Adrenal gland (tissue), 12 donors: ENCODE results near the gene DOK3. TPM values are rescaled to one million over a fixed set of nuclear protein-coding genes. Genes with fewer than 3 reads are reported as not detected.
"Not testable (repeated sequence)": the region's sequence is repeated elsewhere in the genome, so short reads cannot be mapped to it uniquely, and the experiment has no call there.

Experiments
- DNase-seq, 7 donors: peaks; one replicate each; pipeline ENCODE4 v3.0.0-alpha.2; 2019 to 2020
- H3K27ac ChIP-seq, 5 donors: fragments of 200-600 bp; sonication (generic) in 4 of 5; 1 replicate in 3 of 5; 2 replicates in 2 of 5; pipeline versions ENCODE4 v1.5.1 to v1.8.0; 2016 to 2020; ENCODE audit warnings: mild to moderate bottlenecking in 1 of 5
- H3K27me3 ChIP-seq: fragments of 200-600 bp; 2 replicates; pipeline ENCODE4 v1.8.0; 2021
- H3K36me3 ChIP-seq, 2 donors: fragments of 200-600 bp; replicated peaks in 1 of 2; 1 replicate in 1 of 2; 2 replicates in 1 of 2; pipeline versions ENCODE4 v1.5.1 to v1.8.0; 2018 to 2022
- H3K4me1 ChIP-seq, 2 donors: fragments of 200-600 bp; replicated peaks in 1 of 2; 1 replicate in 1 of 2; 2 replicates in 1 of 2; pipeline versions ENCODE4 v1.5.1 to v1.8.0; 2018 to 2021
- H3K4me3 ChIP-seq, 4 donors: fragments of 200-600 bp; sonication (generic) in 3 of 4; one replicate each; pipeline ENCODE4 v1.5.1; 2016 to 2018
- H3K9me3 ChIP-seq, 3 donors: fragments of 200-600 bp; sonication (generic) in 1 of 3; replicated peaks in 1 of 3; 1 replicate in 2 of 3; 2 replicates in 1 of 3; pipeline versions ENCODE4 v1.5.1 to v1.8.0; 2016 to 2021
- POLR2A ChIP-seq, 2 donors: fragments of 450-650 bp; IDR thresholded peaks; one replicate each; pipeline ENCODE4 v1.6.1; 2017; ENCODE audit warnings: antibody characterized with exemption in 2 of 2, mild to moderate bottlenecking in 2 of 2, moderate library complexity in 1 of 2
- WGBS, 4 donors: extraction: QIAGEN DNeasy Blood & Tissue Kit in 2 of 4; methylation state at CpG; one replicate each; pipeline versions ENCODE4 v1.1.5 to v1.1.7; 2013 to 2017; 5-methylcytosine and 5-hydroxymethylcytosine counted together
- intact Hi-C, 2 donors: fragments of 100-400 bp; cut with DNase I; formaldehyde crosslinking; loops; one replicate each; pipeline versions ENCODE4 v1.14.1 to v1.15.0; 2022 to 2023
- polyA plus RNA-seq, 3 donors: library from polyadenylated mRNA; stranded (reverse); fragments of 200-250 nt in 2 of 3; fragments of 350-450 nt in 1 of 3; fragmentation: Illumina TruSeq in 1 of 3; extraction: RNeasy Lipid Tissue Mini Kit (QIAGEN cat#74804) in 1 of 3; gene quantifications; one replicate each; pipeline ENCODE4 v1.2.3, GENCODE V29; 2013 to 2014
- total RNA-seq, 9 donors: library from RNA; depleted of rRNA in 4 of 9; stranded (reverse); fragments of >200 nt in 4 of 9; fragments of 120-200 nt in 1 of 9; fragmentation: NEBNext Ultra II Directional in 1 of 9; extraction: Animal tissue kit (Norgen Biotek cat#: 25700) in 1 of 9; gene quantifications; one replicate each; pipeline versions ENCODE4 v1.1.0 to v1.2.4, GENCODE V29; 2013 to 2023
- TF ChIP-seq, protein P1 (sequence below), 6 experiments: fragments of 450-650 bp in 4 of 6; fragments of 200-600 bp in 2 of 6; sonication (generic) in 1 of 6; IDR thresholded peaks; 1 replicate in 5 of 6; 2 replicates in 1 of 6; pipeline versions ENCODE4 v1.5.1 to v1.8.0; 2016 to 2021; ENCODE audit warnings: antibody characterized with exemption in 6 of 6, mild to moderate bottlenecking in 2 of 6, moderate library complexity in 1 of 6
- donor health status: healthy with polysubstance abuse.
- donor health status: Bipolar disorder and iron deficiency.
- donor health status: DM: yes; HTN: yes; CAD: no.
- donor health status: DM: no; HTN: no; CAD: no.
- donor health status: DM: no; HTN: no; CAD: no.
- donor health status: DM: yes; HTN: yes; CAD: no.

DOK3 gene
- total and polyA plus RNA-seq, 12 donors = 1.5 to 49.1 (median 11.3) TPM

DNA sequence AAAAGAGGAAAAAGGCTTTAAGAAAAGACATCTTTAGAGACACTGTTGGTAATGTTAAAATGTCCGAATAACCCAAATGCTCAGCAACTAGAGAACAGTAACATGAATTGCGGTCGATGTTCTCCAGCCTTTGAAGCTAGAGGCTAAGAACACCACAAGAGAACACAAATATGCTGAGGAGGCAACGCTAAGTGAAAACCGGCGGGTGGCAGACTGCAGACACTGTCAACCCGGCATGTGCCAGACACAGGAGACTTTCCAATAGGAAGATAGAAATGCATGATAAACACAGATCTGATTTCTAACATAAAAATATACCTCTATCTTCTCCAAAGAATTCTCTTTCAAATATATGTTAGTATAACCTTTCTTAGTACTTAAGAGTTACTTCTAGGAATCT, 25.5 kb upstream of the DOK3 start:
- Histone ChIP-seq H3K27me3 (no peaks in the 10 kb centered on the region), H3K4me1 (peaks cover 7 to 35% of the 10 kb centered on the region in 2 donors), H3K36me3 (peaks cover 0 to 61% of the 10 kb centered on the region in 2 donors), H3K27ac (no peak overlapping the region), H3K9me3 (no peaks in the 10 kb centered on the region), H3K4me3 (no peak overlapping the region)
- intact Hi-C loops = no loop called here
- no peak for DNase-seq
- 88 to 93% (median 92%) methylated on average over 7 of the region's 7 CpGs for WGBS, 4 donors
- TF ChIP-seq POLR2A (IDR thresholded peaks at IDR 0.05) = no peak
- TF ChIP-seq, protein P1, sequence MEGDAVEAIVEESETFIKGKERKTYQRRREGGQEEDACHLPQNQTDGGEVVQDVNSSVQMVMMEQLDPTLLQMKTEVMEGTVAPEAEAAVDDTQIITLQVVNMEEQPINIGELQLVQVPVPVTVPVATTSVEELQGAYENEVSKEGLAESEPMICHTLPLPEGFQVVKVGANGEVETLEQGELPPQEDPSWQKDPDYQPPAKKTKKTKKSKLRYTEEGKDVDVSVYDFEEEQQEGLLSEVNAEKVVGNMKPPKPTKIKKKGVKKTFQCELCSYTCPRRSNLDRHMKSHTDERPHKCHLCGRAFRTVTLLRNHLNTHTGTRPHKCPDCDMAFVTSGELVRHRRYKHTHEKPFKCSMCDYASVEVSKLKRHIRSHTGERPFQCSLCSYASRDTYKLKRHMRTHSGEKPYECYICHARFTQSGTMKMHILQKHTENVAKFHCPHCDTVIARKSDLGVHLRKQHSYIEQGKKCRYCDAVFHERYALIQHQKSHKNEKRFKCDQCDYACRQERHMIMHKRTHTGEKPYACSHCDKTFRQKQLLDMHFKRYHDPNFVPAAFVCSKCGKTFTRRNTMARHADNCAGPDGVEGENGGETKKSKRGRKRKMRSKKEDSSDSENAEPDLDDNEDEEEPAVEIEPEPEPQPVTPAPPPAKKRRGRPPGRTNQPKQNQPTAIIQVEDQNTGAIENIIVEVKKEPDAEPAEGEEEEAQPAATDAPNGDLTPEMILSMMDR (IDR thresholded peaks at IDR 0.05) = no peak

DNA sequence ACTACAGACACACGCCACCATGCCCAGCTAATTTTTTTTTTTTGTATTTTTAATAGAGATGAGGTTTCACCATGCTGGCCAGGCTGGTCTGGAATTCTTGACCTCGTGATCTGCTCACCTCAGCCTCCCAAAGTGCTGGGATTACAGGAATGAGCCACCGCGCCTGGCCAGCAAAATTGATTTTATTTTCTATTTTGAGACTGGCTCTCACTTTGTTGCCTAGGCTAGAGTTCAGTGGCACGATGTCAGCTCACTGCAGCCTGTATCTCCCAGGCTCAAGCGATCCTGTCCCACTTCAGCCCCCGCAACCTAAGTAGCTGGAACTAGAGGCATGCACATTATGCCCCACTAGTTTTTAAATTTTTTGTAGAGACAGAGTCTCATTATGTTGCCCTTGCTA, 24.8 kb upstream of the DOK3 start:
- peaks cover 7 to 31% of the 10 kb centered on the region in 2 donors for H3K4me1 ChIP-seq

DNA sequence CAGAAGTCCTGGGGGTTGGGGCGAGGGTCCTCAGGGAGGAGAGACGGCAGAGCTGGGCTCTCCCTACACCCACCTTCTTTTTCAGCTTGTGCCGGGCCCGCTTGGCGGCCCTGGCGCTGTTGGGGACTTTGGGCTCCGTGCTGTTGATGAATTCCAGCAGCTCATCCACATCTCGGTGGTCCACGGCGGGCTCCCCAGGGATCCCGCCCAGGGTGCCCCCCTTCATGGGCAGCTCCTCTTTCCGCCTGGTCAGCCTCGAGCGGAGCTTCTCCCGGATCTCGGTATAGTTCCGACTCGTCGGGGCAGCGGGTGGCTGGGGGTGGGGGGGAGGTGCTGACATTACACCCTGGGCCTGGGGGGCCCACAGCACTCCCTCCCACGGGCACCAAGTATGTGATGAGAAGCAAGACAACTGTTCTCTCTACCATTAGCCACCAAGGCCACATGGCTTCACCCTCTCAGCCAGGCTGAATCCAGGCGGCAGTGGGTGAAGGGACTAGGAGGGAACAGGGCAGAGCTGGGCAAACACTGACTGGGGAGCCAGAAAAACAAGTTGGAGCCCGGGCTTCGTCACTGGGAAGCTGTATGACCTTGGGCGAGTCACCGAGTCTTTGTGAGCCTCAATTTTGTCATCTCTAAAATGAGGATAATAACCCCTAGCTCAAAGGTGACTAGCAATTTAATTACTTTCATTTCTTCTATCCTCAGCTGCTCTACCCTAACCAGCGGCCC, 21.7 kb upstream of the DOK3 start:
- no peak for TF ChIP-seq POLR2A (IDR thresholded peaks at IDR 0.05)
- TF ChIP-seq, protein P1 (IDR thresholded peaks at IDR 0.05) = no peak
- intact Hi-C loops = no loop called here
- no peak overlapping the region for H3K4me3 ChIP-seq
- H3K4me1 ChIP-seq = peaks cover 0 to 11% of the 10 kb centered on the region in 2 donors
- DNase-seq = peak in 2 of 7 donors; percentile 38 to 53
- H3K36me3 ChIP-seq = peaks cover 0 to 73% of the 10 kb centered on the region in 2 donors
- H3K9me3 ChIP-seq = no peaks in the 10 kb centered on the region
- H3K27me3 ChIP-seq = no peaks in the 10 kb centered on the region
- WGBS, 4 donors = 79 to 83% (median 81%) methylated on average over 10 to 27 of the region's 27 CpGs
- peak overlapping the region in 2 of 5 donors; percentile 17 to 30 for H3K27ac ChIP-seq

More for the DNA sequence above, 24.8 kb upstream of the DOK3 start:
- H3K27me3 ChIP-seq, H3K9me3 ChIP-seq, intact Hi-C loops, DNase-seq, H3K4me3 ChIP-seq, H3K27ac ChIP-seq: not testable (repeated sequence)
- WGBS, 4 donors = 96 to 98% (median 96%) methylated on average over 7 of the region's 7 CpGs
- peaks cover 0 to 61% of the 10 kb centered on the region in 2 donors for H3K36me3 ChIP-seq

DNA sequence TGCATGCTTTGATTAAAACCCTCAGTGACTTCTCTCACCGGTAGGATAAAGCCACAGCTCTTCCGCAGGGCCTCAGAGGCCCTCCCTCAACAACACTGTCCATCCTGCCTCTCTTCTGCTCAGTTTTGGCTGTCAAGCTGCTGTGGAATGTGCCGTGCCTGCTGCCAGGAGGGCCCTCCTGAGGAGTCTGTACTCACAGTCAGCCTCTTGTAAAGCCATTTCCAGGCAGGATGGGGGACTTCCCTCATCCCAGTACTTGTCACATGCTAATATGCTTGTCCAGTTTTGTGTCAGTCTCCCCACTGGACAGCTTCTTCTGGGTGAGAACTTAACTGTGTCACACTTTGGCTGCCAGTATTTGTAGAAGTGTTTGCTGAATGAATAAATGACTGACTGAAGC, 21.0 kb upstream of the DOK3 start:
- WGBS, 4 donors = 65 to 89% (median 83%) methylated on average over 3 of the region's 3 CpGs
- DNase-seq = peak in 1 of 7 donors; percentile 5
- TF ChIP-seq, protein P1 (IDR thresholded peaks at IDR 0.05) = no peak
- no peak for TF ChIP-seq POLR2A (IDR thresholded peaks at IDR 0.05)

More for the DNA sequence above, 21.0 kb upstream of the DOK3 start:
- Histone ChIP-seq H3K27me3 (no peaks in the 10 kb centered on the region), H3K9me3 (no peaks in the 10 kb centered on the region), H3K27ac (no peak overlapping the region), H3K4me1 (peaks cover 0 to 11% of the 10 kb centered on the region in 2 donors), H3K4me3 (no peak overlapping the region), H3K36me3 (peaks cover 0 to 73% of the 10 kb centered on the region in 2 donors)
- intact Hi-C loops = no loop called here
